K562 (cell line): Measurements from ENCODE around the gene DNMBP. TPM values are rescaled to one million over a fixed set of nuclear protein-coding genes. Genes with fewer than 3 reads are reported as not detected.

Source experiments
- ATAC-seq: fragments of 200-7000 bp; cut with Tn5 transposase; 3 replicates; pipeline ENCODE4 v1.9.1; 2020; ENCODE audit warnings: moderate library complexity
- BruUV-seq: library from RNA; stranded (reverse); fragments of 400-500 nt; replicated peaks from 2 replicates; lab custom pipeline; 2021; lab: Mats Ljungman, UMichigan
- CTCF ChIA-PET: fragments of 300-600 bp; formaldehyde crosslinking; extraction: SDS; loops from one replicate; lab custom pipeline; 2021; ENCODE audit warnings: low intra/inter-chr PET ratio; lab: Yijun Ruan, JAX
- POLR2A ChIA-PET: fragments of 300-600, 350-650 bp; sonication (Branson Sonifier 250); formaldehyde crosslinking; extraction: SDS; loops from one replicate; lab custom pipeline; 2021; ENCODE audit warnings: antibody characterized with exemption, inconsistent platforms; lab: Yijun Ruan, JAX
- DNase-seq, 4 experiments: peaks; one replicate each; pipeline versions ENCODE4 v3.0.0 to v3.0.0-alpha.2; 2011 to 2018; ENCODE audit warnings: low spot score in 3 of 4, mixed read lengths in 3 of 4; ENCODE audit errors: extremely low read depth in 1 of 4
- FAIRE-seq: peaks from 2 replicates; lab custom pipeline; 2011; peaks lifted over from hg19 to GRCh38; lab: Jason Lieb, UNC
- H2AFZ ChIP-seq: 2 replicates; pipeline ENCODE4 v1.6.0; 2011; ENCODE audit warnings: low read depth, low read length, control low read depth, inconsistent platforms
- H3K27ac ChIP-seq: fragments of 200-600 bp; 3 replicates; pipeline ENCODE4 v1.8.0; 2011; ENCODE audit warnings: low read depth, mild to moderate bottlenecking, control low read depth, inconsistent platforms, low read length, moderate library complexity, mixed read lengths; ENCODE audit errors: extremely low read depth
- H3K27me3 ChIP-seq, 2 experiments: fragments of 300-600 bp in 1 of 2; 2 replicates in 1 of 2; 3 replicates in 1 of 2; pipeline versions ENCODE4 v1.6.0 to v1.8.0; 2011; ENCODE audit warnings: inconsistent platforms in 2 of 2, low read length in 2 of 2, mild to moderate bottlenecking in 1 of 2, mixed read lengths in 1 of 2, moderate library complexity in 1 of 2; ENCODE audit not compliant: control insufficient read depth in 2 of 2, insufficient read depth in 2 of 2
- H3K36me3 ChIP-seq: fragments of 300-600 bp; 3 replicates; pipeline ENCODE4 v1.8.0; 2011; ENCODE audit warnings: mild to moderate bottlenecking, low read length, inconsistent platforms; ENCODE audit not compliant: control insufficient read depth, insufficient read depth
- H3K4me1 ChIP-seq, 2 experiments: fragments of 200-600 bp in 1 of 2; replicated peaks in 1 of 2; 2 replicates in 1 of 2; 3 replicates in 1 of 2; pipeline versions ENCODE4 v1.5.1 to v1.8.0; 2011; ENCODE audit warnings: inconsistent platforms in 2 of 2, low read length in 2 of 2, mild to moderate bottlenecking in 1 of 2, mixed read lengths in 1 of 2, moderate library complexity in 1 of 2; ENCODE audit not compliant: control insufficient read depth in 2 of 2, insufficient read depth in 2 of 2
- H3K4me2 ChIP-seq: 2 replicates; pipeline ENCODE4 v1.6.1; 2011; ENCODE audit warnings: low read length, control low read depth, inconsistent platforms, mixed read lengths; ENCODE audit not compliant: insufficient read depth
- H3K4me3 ChIP-seq: fragments of 200-600 bp; sonication (generic), shearing (Covaris generic); 2 replicates; pipeline ENCODE4 v1.5.1; 2016; ENCODE audit warnings: control low read depth, inconsistent platforms
- H3K79me2 ChIP-seq: fragments of 200-600 bp; 3 replicates; pipeline ENCODE4 v1.8.0; 2011; ENCODE audit warnings: low read length, inconsistent platforms; ENCODE audit not compliant: control insufficient read depth, insufficient read depth
- H3K9ac ChIP-seq, 2 experiments: 2 replicates each; pipeline versions ENCODE4 v1.6.0 to v1.6.1; 2011; ENCODE audit warnings: low read depth in 2 of 2, low read length in 2 of 2, control low read depth in 1 of 2, inconsistent platforms in 1 of 2, mild to moderate bottlenecking in 1 of 2, mixed read lengths in 1 of 2; ENCODE audit not compliant: insufficient read depth in 1 of 2
- H3K9me1 ChIP-seq: one replicate; pipeline ENCODE4 v1.6.0; 2011; ENCODE audit warnings: inconsistent platforms, mild to moderate bottlenecking, low read length, moderate library complexity; ENCODE audit not compliant: control insufficient read depth, insufficient read depth
- H3K9me3 ChIP-seq: replicated peaks from 2 replicates; pipeline ENCODE4 v1.5.1; 2011; ENCODE audit warnings: low read depth, low read length, inconsistent platforms; ENCODE audit not compliant: control insufficient read depth, insufficient read depth
- H4K20me1 ChIP-seq: replicated peaks from 2 replicates; pipeline ENCODE4 v1.6.1; 2011; ENCODE audit warnings: low read length, inconsistent platforms, mixed read lengths; ENCODE audit not compliant: control insufficient read depth, insufficient read depth
- BRD9 ChIP-seq: fragments of 450-650 bp; IDR thresholded peaks from 2 replicates; pipeline ENCODE4 v1.6.1; 2018; ENCODE audit warnings: low read depth; ENCODE audit not compliant: partially characterized antibody
- ELF1 ChIP-seq: fragments of 200-800 bp; sonication (Bioruptor generic); IDR thresholded peaks from 2 replicates; pipeline ENCODE4 v1.6.1; 2016; ENCODE audit warnings: missing genetic modification characterization, missing compliant biosample characterization
- NBN ChIP-seq: fragments of 450-650 bp; IDR thresholded peaks from 2 replicates; pipeline ENCODE4 v1.6.1; 2016; ENCODE audit warnings: low read depth, mild to moderate bottlenecking
- RBBP5 ChIP-seq: fragments of 200-600 bp; sonication (generic); IDR thresholded peaks from 2 replicates; pipeline ENCODE4 v1.6.1; 2012; ENCODE audit warnings: borderline replicate concordance, mild to moderate bottlenecking, low read length, control low read depth, inconsistent platforms; ENCODE audit not compliant: insufficient read depth, poor library complexity, severe bottlenecking
- ZFP36 ChIP-seq: fragments of 150-350 bp; IDR thresholded peaks from 2 replicates; pipeline ENCODE4 v1.6.1; 2018; ENCODE audit warnings: low read length, low read depth; ENCODE audit not compliant: partially characterized antibody
- WGBS: fragments of 100-300 bp; shearing (Covaris generic); methylation state at CpG from one replicate; pipeline ENCODE4 v1.1.6; 2016; ENCODE audit warnings: low coverage, mixed read lengths; ENCODE audit not compliant: insufficient coverage; ENCODE audit errors: missing lambda C conversion rate; 5-methylcytosine and 5-hydroxymethylcytosine counted together
- in situ Hi-C: fragments of 300-500 bp; cut with MboI; formaldehyde crosslinking; loops from 4 replicates; pipeline ENCODE4 v1.15.0; 2018; ENCODE audit warnings: inconsistent platforms, mixed read lengths
- intact Hi-C: fragments of 100-400 bp; cut with micrococcal nuclease; formaldehyde crosslinking; loops from 2 replicates; pipeline ENCODE4 v1.14.2; 2022
- polyA plus RNA-seq, 8 experiments: library from polyadenylated mRNA; depleted of rRNA in 4 of 8; stranded (reverse) in 5 of 8; unstranded in 3 of 8; fragments of >200 nt; fragmentation: Nextera tagmentation in 2 of 8; fragmentation: Illumina TruSeq in 1 of 8; extraction: Ambion mirVana in 2 of 8; extraction: Trizol in 1 of 8; gene quantifications; 2 replicates each; pipeline versions ENCODE4 v1.2.1 to v1.2.3, GENCODE V29; 2011 to 2014; ENCODE audit warnings: inconsistent platforms in 1 of 8, missing spikeins in 1 of 8
- total RNA-seq, 7 experiments: library from RNA; depleted of rRNA in 6 of 7; stranded (reverse); fragments of >200 nt in 6 of 7; fragmentation: Illumina TruSeq in 2 of 7; extraction: Trizol in 2 of 7; gene quantifications; 2 replicates each; pipeline versions ENCODE4 v1.2.1 to v1.2.3, GENCODE V29; 2011 to 2021; ENCODE audit warnings: low replicate concordance in 1 of 7

DNMBP gene
- total and polyA plus RNA-seq, 9 of the 15 experiments (the other 6 are each of a cell fraction or from before 2014, with no cell fraction given), result 0.83 to 3.7 (median 2.2) TPM

DNA sequence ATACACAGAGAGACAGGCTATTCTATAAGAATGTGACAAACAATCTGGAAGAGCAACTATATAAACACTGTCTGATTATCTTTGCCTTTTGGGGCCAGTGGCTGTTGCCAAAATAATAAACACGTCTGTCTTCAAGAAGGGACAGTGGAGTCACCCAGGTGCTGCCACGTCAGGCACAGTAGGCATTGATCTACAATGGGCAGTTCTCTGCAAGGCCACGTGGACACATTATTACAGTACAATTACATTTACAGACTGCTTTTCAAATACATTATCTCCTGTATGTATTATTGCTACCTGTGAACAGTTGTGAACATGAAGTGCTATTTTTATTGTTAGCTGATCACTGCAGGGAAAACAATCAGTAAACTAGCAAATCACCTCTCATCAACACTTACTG, 14.0 kb downstream of the DNMBP start (continued):
- TF ChIP-seq ZFP36, result no peak
- TF ChIP-seq BRD9, result no peak

DNA sequence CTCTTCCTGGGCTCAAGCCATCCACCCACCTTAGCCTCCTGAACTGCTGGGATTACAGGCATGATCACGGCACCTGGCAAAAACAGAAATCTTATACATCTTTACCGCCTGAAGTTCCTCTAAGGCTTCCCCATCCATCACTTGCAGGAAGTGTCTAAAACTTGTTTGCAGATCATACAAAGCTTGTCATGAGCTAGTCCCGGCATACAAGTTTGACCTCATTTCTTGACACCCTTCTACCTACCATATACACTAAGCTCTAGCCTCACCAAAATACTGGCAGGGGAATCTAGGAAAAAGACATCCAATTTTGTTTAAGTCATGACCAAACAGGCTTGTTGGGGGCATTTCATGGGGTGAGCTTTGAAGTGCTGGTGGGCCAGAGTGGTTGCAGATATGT, 14.5 kb downstream of the DNMBP start:
- TF ChIP-seq ELF1 (tag), result no peak
- no peak for TF ChIP-seq NBN
- TF ChIP-seq RBBP5, result no peak
- ChIA-PET POLR2A (interaction anchor here (1.2 kb wide), 1 partner anchor 12 kb away, joined by 4 read pairs; no protein-coding TSS in a partner anchor), CTCF (no interaction called here)
- Histone ChIP-seq H3K4me1 (peaks cover 4 to 12% of the 10 kb centered on the region in 2 experiments; a peak in 3 of 5 replicates), H3K9me3 (no peaks in the 10 kb centered on the region), H3K9me1 (no peaks in the 10 kb centered on the region), H3K36me3 (no peaks in the 10 kb centered on the region), H3K27me3 (no peaks in the 10 kb centered on the region), H3K4me3 (no peak overlapping the region), H3K27ac (no peak overlapping the region), H3K4me2 (no peak overlapping the region), H2AFZ (no peak overlapping the region), H4K20me1 (no peaks in the 10 kb centered on the region), H3K9ac (no peak overlapping the region), H3K79me2 (no peaks in the 10 kb centered on the region; the same call in 2 of the 3 replicates)
- no peak for DNase-seq
- in situ Hi-C loops, result no loop called here
- no TSS peak for BruUV-seq
- 82% methylated on average over 3 of the region's 3 CpGs for WGBS
- FAIRE-seq, result no peak
- intact Hi-C loops, result no loop called here
- ATAC-seq, result no peak
